ENCODE measurements around the gene TMEM82. TPM values are rescaled to one million over a fixed set of nuclear protein-coding genes. Genes with fewer than 3 reads are reported as not detected.
A peak's percentile ranks its signal among the peaks of the same experiment; 100 is the strongest.

TMEM82 gene
- total and polyA plus RNA-seq, 2 experiments from 2014 or later, result 0.42 TPM; not detected in 1

GRCh38 chr1:15696956-15697521, 45.3 kb upstream of the TMEM82 start:
- H3K9me2 ChIP-seq (ENCODE audit: insufficient read depth), result no peaks in the 10 kb centered on the region
- TF ChIP-seq POLR2AphosphoS5 (IDR thresholded peaks at IDR 0.05; ENCODE audit: low read depth), result no peak
- no peak for TF ChIP-seq ZNF331 (CRISPR knock-in tag; IDR thresholded peaks at IDR 0.05; ENCODE audit: low read depth)
- TF ChIP-seq REST (IDR thresholded peaks at IDR 0.05; ENCODE audit: unreplicated experiment), result no peak
- no peak for TF ChIP-seq NANOG (IDR thresholded peaks at IDR 0.05; ENCODE audit: borderline replicate concordance)
- TF ChIP-seq ZNF462 (CRISPR knock-in tag; IDR thresholded peaks at IDR 0.05), result no peak
- H2AFZ ChIP-seq, result no peak overlapping the region
- no peak overlapping the region for H3K4me3 ChIP-seq
- H3K27ac ChIP-seq (ENCODE audit: low read depth), result peak overlapping the region; percentile 32; the same call in 1 of the 2 replicates
- ATAC-seq (no peak), DNase-seq (ENCODE audit: low spot score) (no peak)
- H3K9me3 Mint-ChIP-seq, result no peaks in the 10 kb centered on the region
- peaks cover 12% of the 10 kb centered on the region; the same call in 2 of the 3 replicates for H3K36me3 Mint-ChIP-seq (ENCODE audit: low read depth)
- H4K20me1 ChIP-seq (replicated peaks; ENCODE audit: insufficient read depth), result no peaks in the 10 kb centered on the region; the same call in 1 of the 2 replicates
- peaks cover 3% of the 10 kb centered on the region for H3K27me3 Mint-ChIP-seq (ENCODE audit: insufficient read depth, low read depth, poor library complexity)
- H3K4me3 Mint-ChIP-seq, result no peak overlapping the region
- H3K27ac Mint-ChIP-seq, result no peak overlapping the region
- H3K79me2 ChIP-seq (replicated peaks; ENCODE audit: insufficient read depth), result peaks cover 44% of the 10 kb centered on the region
- no peaks in the 10 kb centered on the region for H3F3A ChIP-seq (replicated peaks; ENCODE audit: low read depth)
- H3K4me1 ChIP-seq (ENCODE audit: insufficient read depth), result no peaks in the 10 kb centered on the region
- no peak overlapping the region for H3K4me2 ChIP-seq
- no peaks in the 10 kb centered on the region; the same call in 2 of the 3 replicates for H3K4me1 Mint-ChIP-seq
- no peaks in the 10 kb centered on the region for H3K36me3 ChIP-seq (ENCODE audit: insufficient read depth)
- no peaks in the 10 kb centered on the region for H3K27me3 ChIP-seq (ENCODE audit: insufficient read depth)

All from GM23338 (cell line).